Breast epithelium (tissue), 4 donors: ENCODE results near the gene SFMBT2. TPM values are rescaled to one million over a fixed set of nuclear protein-coding genes. Genes with fewer than 3 reads are reported as not detected.

Source experiments
- DNase-seq, 2 donors: peaks; one replicate each; pipeline ENCODE4 v3.0.0-alpha.2; 2019; ENCODE audit warnings: low spot score in 2 of 2
- H3K27ac ChIP-seq, 2 donors: fragments of 200-600 bp; sonication (generic) in 1 of 2; one replicate each; pipeline ENCODE4 v1.5.1; 2016 to 2019; ENCODE audit warnings: mild to moderate bottlenecking in 1 of 2
- H3K27me3 ChIP-seq, 2 donors: fragments of 200-600 bp; sonication (generic) in 1 of 2; one replicate each; pipeline versions ENCODE4 v1.5.1 to v1.6.0; 2017 to 2019; ENCODE audit warnings: control low read depth in 1 of 2, mild to moderate bottlenecking in 1 of 2
- H3K36me3 ChIP-seq: fragments of 200-600 bp; one replicate; pipeline ENCODE4 v1.5.1; 2019
- H3K4me1 ChIP-seq, 2 donors: fragments of 200-600 bp; sonication (generic); one replicate each; pipeline ENCODE4 v1.5.1; 2016 to 2019; ENCODE audit warnings: control low read depth in 1 of 2
- H3K4me3 ChIP-seq, 3 donors: fragments of 200-600 bp; sonication (generic); 1 replicate in 2 of 3; 2 replicates in 1 of 3; pipeline ENCODE4 v1.5.1; 2016 to 2019; ENCODE audit warnings: mild to moderate bottlenecking in 3 of 3, moderate library complexity in 2 of 3
- H3K9me3 ChIP-seq, 2 donors: fragments of 200-600 bp; sonication (generic) in 1 of 2; one replicate each; pipeline ENCODE4 v1.5.1; 2016 to 2019; ENCODE audit warnings: control low read depth in 1 of 2
- CTCF ChIP-seq, 3 donors: fragments of 450-650 bp; IDR thresholded peaks; one replicate each; pipeline ENCODE4 v1.5.1; 2016 to 2017; ENCODE audit warnings: antibody characterized with exemption in 3 of 3, mild to moderate bottlenecking in 3 of 3, moderate library complexity in 3 of 3
- POLR2A ChIP-seq: fragments of 450-650 bp; IDR thresholded peaks from one replicate; pipeline ENCODE4 v1.6.1; 2016; ENCODE audit warnings: antibody characterized with exemption, mild to moderate bottlenecking, moderate library complexity
- POLR2AphosphoS5 ChIP-seq, 3 donors: sonication (generic); formaldehyde crosslinking; IDR thresholded peaks; one replicate each; pipeline ENCODE4 v1.6.1; 2017; ENCODE audit warnings: antibody characterized with exemption in 3 of 3
- intact Hi-C: fragments of 100-400 bp; cut with DNase I; formaldehyde crosslinking; loops from one replicate; pipeline ENCODE4 v1.15.1; 2023; ENCODE audit warnings: low total_unique reads
- total RNA-seq, 3 donors: library from RNA; depleted of rRNA; stranded (reverse); fragments of >200 nt; gene quantifications; one replicate each; pipeline ENCODE4 v1.1.0, GENCODE V29; 2016

SFMBT2 gene
- total RNA-seq, 3 donors from 2014 or later: 3.5 to 32.8 (median 22.8) TPM

- H3K27ac ChIP-seq: no peak overlapping the region
- intact Hi-C loops: no loop called here
These were observed 229.4 kb downstream of the SFMBT2 start for GRCh38 chr10:7181420-7181819.

GRCh38 chr10:7179536-7179935 is 231.3 kb downstream of the SFMBT2 start:
- Histone ChIP-seq H3K27ac (no peak overlapping the region), H3K9me3 (no peaks in the 10 kb centered on the region), H3K4me3 (no peak overlapping the region), H3K27me3 (no peaks in the 10 kb centered on the region), H3K36me3 (no peaks in the 10 kb centered on the region), H3K4me1 (no peaks in the 10 kb centered on the region)
- TF ChIP-seq POLR2A: no peak
- no peak for TF ChIP-seq POLR2AphosphoS5 (IDR thresholded peaks at IDR 0.05)
- TF ChIP-seq CTCF (IDR thresholded peaks at IDR 0.05): no peak
- DNase-seq: no peak
- intact Hi-C loops: no loop called here

More at GRCh38 chr10:7181420-7181819, 229.4 kb downstream of the SFMBT2 start:
- Histone ChIP-seq H3K4me3 (no peak overlapping the region), H3K4me1 (no peaks in the 10 kb centered on the region), H3K36me3 (no peaks in the 10 kb centered on the region), H3K27me3 (no peaks in the 10 kb centered on the region), H3K9me3 (no peaks in the 10 kb centered on the region)
- DNase-seq: no peak
- TF ChIP-seq CTCF (IDR thresholded peaks at IDR 0.05): no peak
- TF ChIP-seq POLR2AphosphoS5 (IDR thresholded peaks at IDR 0.05): no peak
- TF ChIP-seq POLR2A: no peak

GRCh38 chr10:7173948-7174347 is 236.9 kb downstream of the SFMBT2 start:
- Histone ChIP-seq H3K9me3 (no peaks in the 10 kb centered on the region), H3K27me3 (no peaks in the 10 kb centered on the region), H3K27ac (no peak overlapping the region), H3K4me1 (no peaks in the 10 kb centered on the region), H3K36me3 (peaks cover 6% of the 10 kb centered on the region), H3K4me3 (no peak overlapping the region)
- intact Hi-C loops: no loop called here
- no peak for TF ChIP-seq CTCF (IDR thresholded peaks at IDR 0.05)
- no peak for TF ChIP-seq POLR2A
- no peak for TF ChIP-seq POLR2AphosphoS5 (IDR thresholded peaks at IDR 0.05)
- DNase-seq: no peak

- no peak for DNase-seq
- Histone ChIP-seq H3K36me3 (peaks cover 6% of the 10 kb centered on the region), H3K27me3 (no peaks in the 10 kb centered on the region), H3K4me1 (no peaks in the 10 kb centered on the region), H3K4me3 (no peak overlapping the region), H3K27ac (no peak overlapping the region), H3K9me3 (no peaks in the 10 kb centered on the region)
- TF ChIP-seq CTCF (IDR thresholded peaks at IDR 0.05) (no peak), POLR2AphosphoS5 (IDR thresholded peaks at IDR 0.05) (no peak), POLR2A (no peak)
- intact Hi-C loops: no loop called here
These were observed 239.0 kb downstream of the SFMBT2 start for GRCh38 chr10:7171825-7172224.

GRCh38 chr10:7170626-7171322 is 240.1 kb downstream of the SFMBT2 start:
- no peaks in the 10 kb centered on the region for H3K4me1 ChIP-seq
- no peak overlapping the region for H3K4me3 ChIP-seq
- DNase-seq: no peak
- TF ChIP-seq POLR2A (no peak), POLR2AphosphoS5 (IDR thresholded peaks at IDR 0.05) (no peak), CTCF (IDR thresholded peaks at IDR 0.05) (no peak)
- H3K27me3 ChIP-seq: no peaks in the 10 kb centered on the region
- intact Hi-C loops: no loop called here
- no peak overlapping the region for H3K27ac ChIP-seq
- H3K36me3 ChIP-seq: peaks cover 6% of the 10 kb centered on the region
- no peaks in the 10 kb centered on the region for H3K9me3 ChIP-seq
